ENCODE measurements around the gene CLEC18B.
"Not testable (repeated sequence)": the region's sequence is repeated elsewhere in the genome, so short reads cannot be mapped to it uniquely, and the experiment has no call there.

CLEC18B gene

DNA sequence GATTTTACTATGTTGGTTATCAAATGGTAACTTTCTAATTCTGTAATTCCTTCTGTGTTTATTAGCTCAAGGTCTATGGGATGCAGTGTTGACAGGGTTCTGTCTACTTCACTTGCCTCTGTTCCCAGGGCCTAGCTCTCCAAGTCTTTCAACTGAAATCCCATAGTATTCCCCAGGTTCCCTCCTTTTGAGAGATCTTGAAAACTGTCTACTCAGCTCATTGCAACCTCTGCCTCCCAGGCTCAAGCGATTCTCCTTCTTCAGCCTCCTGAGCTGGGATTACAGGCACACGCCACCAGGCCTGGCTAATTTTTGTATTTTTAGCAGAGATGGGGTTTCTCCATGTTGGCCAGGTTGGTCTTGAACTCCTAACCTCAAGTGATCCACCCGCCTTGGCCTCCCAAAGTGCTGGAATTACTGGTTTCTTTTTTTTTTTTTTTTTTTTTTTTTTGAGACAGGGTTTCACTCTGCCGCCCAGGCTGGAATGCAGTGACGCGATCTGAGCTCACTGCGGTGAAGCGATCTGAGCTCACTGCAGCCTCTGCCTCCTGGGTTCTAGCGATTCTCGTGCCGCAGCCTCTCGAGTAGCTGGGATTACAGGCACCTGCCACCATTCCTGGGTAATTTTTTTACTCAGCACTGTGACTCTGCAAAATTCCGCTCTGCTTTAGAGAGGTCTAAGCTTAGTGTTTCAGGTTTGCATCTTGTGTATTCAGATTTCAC lies 22.5 kb upstream of the CLEC18B start:
- DNase-seq = not testable (repeated sequence)

DNA sequence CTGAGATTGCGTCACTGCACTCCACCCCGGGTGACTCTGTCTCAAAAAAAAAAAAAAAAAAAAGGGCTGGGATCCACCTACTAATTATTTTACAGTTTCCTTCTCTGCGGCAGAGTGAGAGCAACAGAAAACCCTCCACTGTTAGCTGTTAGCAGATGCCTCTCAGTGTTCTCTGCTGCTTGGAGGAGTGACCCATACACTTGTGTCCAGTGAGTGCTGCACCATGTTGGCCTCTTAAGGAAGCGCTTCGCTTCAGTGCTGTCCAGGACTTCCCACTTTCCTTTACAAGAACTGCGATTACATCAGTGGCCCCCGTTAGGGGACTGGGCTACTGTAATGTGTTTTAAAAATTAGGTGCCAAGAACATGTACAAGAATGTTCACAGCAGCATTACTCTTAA lies 18.4 kb upstream of the CLEC18B start:
- no peak for DNase-seq

DNA sequence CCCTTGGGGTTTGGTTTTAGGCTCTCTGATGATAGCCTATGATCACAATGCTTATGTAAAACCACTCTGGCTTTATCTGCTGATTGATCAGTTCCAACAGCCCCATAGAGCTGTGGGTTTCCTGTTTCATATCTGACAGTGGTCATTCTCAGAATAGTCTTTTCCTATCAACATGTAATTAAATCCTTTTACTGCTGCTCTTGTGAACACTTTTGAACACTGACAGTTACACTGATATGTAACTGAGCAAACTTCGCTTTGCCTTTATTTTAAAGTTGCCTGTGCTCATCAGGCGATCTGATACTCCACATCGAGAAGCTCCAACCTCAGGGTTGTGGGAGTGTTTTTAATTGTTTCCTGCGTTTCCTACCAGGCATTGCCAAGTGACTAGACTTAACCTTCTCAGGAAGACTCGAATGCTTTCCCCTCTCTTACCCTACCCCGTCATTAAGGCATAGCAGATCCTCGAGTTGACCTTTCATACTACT lies 17.3 kb upstream of the CLEC18B start:
- no peak for DNase-seq

DNA sequence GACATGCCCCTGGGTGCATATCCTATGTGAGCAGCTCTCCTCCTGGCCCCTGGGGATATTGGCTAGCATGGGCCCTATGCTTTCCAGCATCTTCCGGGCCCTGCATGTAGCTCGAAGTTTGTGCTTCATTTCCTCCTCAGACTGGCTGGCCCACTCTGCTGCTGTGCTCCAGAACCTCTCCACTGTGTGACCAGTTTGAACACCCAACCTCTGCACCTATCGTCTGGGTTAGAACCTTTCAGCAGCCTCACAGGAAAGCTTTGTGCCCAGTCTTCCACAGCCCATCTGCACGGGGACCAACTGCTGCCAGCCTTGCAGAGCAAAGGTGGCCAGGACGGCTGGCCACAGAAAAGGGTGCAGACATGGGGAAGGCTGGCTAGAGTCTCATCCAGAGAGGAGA lies 10.2 kb upstream of the CLEC18B start:
- DNase-seq = no peak

DNA sequence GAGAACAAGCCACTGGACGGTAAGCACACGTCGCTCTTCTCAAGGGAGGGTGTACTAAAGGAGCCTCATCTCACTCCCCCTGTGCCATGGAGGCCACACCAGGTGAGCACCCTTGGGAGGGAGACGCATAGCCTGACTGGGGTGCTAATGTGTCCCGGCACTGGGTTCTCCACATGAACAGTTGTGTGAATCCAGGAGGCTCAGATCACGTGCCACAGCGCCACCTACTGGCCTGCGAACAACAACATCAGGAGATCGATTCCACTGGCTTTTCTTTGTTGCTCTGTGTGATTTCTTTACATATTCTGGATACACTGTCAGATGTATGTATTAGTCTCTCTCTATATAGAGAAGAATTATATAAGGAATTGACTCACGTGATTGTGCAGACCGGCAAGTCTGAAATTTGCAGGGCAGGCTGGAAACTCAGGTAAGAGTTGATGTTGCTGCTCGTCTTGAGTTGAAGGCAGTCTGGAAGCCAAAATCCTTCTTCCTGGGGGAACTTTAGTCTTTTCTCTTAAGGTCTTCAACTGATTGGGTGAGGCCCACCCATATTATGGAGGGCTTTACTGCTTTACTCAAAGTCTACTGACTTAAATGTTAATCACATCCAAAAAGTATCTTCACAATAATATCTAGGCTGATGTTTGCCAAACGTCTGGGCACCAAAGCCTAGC lies 8.9 kb upstream of the CLEC18B start:
- not testable (repeated sequence) for DNase-seq

DNA sequence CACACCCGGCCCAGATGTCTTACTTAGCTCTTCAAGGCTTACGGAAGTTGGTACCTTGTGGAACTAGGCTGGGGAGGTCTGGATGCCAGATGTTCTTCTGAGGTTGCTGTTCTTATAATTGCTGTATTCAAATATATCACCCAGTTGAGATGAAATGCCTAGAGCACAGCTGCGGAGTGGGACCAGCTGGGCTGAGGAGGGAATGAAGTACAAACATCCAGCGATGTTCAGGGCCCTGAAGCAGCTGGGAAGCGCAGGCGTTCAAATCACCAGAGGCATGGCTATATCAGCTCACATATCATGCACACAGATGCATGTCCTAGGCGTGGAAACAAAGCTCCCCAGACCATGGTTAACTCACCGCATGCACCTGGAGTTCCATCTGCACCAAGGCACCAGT lies 7.2 kb upstream of the CLEC18B start:
- DNase-seq = not testable (repeated sequence)

DNA sequence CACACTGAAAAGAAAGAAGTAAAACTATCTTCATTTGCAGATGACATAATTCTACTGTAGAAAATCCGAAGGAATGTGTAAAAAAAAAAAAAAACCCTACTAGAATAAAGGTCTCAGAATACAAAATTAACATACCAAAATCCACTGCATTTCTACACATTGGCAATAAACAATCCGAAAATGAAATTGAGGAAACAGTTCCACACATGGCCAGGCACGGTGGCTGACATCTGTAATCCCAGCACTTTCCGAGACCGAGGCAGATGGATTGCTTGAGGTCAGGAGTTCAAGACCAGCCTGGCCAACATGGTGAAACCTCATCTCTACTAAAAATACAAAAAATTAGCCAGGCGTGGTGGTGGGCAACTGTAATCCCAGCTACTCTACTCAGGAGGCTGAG lies 4.5 kb upstream of the CLEC18B start:
- not testable (repeated sequence) for DNase-seq

DNA sequence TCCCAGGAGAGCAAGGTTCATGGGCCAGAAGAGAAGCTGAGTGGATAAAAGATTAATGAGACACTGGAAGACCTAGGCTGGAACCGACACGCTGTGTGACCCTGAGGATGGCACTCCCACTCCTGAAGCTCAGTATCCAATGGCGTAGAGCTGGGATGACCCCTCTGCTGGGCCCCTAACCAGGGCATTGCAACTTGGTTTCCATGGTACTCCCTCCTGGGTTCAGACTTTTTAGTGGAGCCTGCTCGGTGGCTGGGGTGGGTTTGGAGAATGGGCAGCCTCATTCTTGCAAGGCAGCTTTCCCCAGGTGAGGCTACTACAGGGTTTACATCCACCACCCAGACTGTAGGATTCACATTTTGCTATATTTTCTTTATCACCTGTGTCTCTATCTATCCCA lies 2.4 kb upstream of the CLEC18B start:
- DNase-seq = not testable (repeated sequence)

DNA sequence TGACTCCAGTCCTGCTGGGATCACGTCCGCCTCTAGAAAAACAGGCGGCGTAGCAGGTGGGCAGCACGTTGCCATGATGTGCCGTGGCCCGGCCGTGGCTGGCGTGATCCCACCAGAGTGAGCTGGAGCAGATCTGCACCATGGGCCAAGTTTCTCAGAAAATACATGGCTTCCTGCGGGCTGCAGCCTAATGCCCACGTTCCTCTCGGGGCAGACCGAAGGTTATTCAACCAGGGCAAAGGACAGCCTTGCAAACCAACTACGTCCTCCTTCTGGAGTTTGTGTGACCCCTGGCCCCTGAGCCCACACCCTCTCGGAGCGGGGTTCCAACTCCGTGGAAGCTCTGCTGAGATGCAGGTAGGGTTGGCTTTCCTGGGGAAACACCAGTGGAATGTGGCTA lies 808 bp upstream of the CLEC18B start:
- DNase-seq = not testable (repeated sequence)

DNA sequence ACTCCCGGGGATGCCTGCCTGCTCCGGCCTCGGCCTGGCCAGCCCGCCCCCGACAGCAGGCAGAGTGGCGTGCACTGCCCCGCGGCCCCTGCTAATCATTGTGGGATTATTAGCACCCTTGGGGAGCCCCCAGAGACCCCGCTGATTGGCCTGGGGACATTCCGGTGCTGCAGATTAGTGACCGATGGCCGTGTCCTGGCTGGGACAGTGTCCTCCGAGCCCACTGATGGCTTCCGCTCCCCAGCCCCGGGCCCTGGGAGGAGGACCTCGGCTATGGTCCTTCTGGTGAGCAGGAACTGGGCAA lies 156 bp upstream of the CLEC18B start:
- not testable (repeated sequence) for DNase-seq

DNA sequence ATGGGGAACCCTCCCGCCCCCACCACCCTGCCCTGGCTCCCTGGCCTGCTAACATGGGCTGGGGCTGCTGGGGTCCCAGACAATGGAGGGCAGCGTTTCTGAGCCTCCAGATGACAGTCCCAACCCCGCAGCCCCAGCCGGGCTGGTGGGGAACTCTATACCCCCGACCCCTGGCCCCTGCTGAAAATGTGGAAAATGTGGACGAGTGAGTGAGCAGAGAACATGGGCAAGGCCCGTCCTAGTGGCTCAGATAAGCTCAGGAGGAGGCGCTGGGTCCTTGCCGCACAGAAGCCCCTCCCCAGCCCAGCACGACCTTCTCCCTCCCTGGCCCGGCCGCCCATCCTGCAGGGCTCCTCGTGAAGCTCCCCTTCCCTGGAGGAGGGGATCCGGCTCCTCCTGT lies 1.5 kb downstream of the CLEC18B start:
- DNase-seq = not testable (repeated sequence)

DNA sequence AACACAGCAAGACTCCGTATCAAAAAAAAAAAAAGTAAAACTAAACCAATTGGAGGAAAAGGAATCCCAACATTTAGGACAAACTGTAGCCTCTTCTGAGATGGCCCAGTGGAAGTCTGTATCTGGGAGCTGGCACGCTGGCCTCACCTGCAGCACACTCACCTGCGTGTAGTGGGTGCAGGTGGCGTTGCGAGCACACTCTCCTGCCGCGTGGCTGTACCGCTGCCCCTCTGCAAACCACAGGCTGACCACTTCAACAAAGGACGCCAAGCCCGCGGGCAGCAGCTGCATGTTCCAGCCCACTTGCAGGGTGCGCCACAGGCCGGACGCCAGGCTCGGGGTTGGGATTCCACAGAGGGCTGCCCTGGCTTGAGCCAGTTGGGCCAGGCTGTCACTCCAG lies 3.4 kb downstream of the CLEC18B start:
- DNase-seq = not testable (repeated sequence)

DNA sequence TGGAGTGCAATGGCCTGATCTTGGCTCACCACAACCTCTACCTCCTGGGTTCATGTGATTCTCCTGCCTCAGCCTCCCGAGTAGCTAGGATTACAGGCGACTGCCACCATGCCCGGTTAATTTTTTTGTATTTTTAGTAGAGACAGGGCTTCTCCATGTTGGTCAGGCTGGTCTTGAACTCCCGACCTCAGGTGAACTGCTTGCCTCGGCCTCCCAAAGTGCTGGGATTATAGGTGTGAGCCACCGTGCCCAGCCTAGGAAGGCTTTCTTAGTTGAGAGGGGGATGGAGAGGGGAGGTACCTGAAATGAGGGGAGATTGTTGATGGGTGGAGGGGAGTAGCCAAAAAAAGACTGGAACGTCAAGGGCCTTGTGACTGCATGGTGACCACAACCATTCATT lies 7.4 kb downstream of the CLEC18B start:
- DNase-seq = not testable (repeated sequence)

DNA sequence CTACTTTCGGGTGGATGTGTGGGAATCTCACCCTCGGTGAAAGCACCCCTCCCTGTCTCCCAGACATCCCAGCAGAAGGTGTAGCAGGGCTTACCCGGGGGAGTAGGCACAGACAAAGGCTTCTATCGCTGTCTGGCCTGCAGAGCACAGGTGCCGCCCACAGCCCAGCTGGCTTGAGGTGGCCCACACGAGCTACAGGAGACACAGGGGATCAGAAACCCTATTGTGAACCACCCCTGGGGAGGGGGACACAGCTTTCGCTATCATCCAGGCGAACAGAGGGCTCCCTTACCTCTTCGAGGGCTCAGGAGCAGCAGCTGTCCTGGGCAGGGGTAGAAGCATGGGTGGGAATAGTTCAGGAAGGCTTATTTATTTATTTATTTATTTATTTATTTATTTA lies 7.8 kb downstream of the CLEC18B start:
- not testable (repeated sequence) for DNase-seq

DNA sequence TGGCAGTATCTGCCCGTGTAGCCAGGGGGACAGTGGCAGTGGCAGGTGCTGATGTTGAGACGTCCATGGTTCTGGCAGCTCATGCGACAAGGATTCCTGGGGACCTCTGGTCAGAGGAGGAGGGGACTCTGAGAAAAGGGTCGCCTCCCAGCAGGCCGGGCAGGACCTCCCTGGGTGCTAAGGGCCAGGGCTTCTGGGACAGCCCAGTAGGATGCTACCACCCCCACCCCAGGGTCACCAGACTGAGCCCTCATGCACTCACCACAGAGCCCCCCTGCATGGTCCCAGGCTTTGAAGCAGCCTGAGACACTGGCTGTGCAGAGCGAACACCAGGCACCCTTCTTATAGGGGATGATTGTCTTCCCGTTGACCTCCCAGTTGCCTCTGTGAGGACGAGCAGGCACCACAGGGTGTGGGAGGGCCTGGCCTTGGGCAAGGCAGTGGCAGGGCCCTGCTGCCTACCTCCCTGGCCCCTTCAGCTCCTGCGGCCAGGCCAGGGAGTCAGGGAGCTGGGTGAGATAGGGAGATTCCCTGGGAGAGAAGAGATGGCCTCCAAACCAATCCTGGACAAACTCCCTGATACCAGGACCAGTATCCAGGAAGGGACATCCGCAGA lies 8.4 kb downstream of the CLEC18B start:
- DNase-seq = not testable (repeated sequence)

DNA sequence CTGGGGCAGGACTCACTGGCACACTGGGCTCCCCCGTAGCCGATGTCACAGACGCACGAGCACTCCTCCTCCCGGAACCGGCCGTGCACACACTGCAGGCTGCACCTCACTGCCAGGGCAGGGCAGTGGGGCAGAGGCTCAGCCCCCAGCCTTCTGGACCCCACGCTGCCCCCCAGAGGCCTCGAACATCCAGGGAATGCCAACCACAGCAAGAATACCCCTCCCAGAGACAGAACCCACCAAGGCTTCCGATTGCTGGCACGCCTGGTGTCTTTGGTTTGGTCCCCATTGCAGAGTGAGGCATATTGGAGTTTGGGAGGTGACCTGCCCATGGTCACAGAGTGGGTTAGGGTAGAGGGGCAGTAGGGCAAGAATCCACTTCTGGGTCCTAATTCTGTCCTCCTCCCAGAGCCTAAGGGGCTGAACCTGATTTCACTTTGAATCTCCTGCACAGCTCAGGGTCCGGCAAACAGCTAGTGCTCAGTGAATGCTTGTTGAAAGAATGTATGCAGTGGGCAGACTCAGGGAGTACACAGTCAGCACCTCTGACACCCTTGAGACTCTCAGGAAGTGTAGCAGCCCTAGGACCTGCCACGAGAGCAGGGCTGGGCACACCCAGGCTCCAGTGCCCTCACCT lies 9.0 kb downstream of the CLEC18B start:
- DNase-seq = not testable (repeated sequence)

DNA sequence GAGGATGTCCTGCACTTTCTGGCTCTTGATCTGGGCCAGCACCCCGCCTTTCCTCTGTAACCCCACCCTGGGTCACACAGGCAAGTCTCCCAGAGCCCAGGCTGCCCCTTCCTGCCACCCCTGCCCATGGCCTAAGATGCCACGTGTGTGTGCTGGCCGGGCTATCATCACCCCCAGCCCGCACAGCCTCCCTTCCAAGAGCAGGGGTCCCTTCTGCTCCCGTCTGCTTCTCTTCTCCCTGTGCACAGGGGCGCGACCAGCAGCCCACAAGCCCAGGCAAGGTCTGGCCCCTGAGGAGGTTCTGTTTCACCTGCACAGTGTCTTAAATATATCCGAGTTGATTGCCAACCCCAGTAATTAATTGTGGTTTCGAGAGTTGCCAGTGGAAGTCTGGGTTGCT lies 10.3 kb downstream of the CLEC18B start:
- not testable (repeated sequence) for DNase-seq

DNA sequence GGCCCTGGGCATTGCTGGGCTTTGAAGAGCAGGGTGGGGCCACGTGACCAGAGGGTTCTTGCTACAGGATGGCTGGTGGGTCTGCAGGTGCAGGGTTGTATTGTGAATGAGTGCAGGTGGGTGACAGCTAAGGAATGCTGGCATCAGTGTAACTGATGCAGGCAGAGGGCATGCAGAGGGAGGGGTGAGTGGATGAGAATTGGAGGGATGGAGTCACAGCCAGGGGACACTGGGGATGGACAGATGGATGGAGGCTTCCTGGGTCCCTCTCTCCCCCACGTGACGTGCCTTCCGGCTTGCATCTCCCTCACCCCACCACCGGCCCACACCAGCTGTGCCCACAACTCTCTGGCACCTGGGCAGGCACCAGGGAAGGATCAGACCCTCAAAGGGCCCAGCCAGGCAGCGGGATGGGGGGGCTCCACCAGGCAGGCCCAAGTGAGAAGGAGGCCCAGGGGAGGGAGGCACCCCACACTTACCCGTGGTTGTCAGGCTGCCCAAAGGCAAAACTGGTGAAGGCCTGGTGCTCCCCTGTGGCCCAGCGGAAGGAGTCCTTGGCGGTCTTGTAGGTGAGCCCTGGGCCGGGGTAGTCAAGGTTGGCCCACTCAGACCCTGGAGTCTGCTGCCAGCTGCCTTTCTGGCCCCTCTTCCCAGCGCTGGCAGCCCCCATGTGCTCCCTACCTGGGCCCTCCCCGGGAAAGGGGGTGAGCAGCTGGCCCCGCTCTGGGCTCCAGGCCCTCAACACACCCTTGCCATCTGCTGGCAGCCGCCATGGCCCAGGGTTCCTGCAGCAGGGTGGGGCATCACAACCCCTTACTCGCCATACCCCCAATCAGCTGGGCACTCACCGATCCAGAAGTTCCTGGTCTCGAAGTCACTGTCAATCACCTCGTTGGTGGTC lies 11.0 kb downstream of the CLEC18B start:
- not testable (repeated sequence) for DNase-seq

DNA sequence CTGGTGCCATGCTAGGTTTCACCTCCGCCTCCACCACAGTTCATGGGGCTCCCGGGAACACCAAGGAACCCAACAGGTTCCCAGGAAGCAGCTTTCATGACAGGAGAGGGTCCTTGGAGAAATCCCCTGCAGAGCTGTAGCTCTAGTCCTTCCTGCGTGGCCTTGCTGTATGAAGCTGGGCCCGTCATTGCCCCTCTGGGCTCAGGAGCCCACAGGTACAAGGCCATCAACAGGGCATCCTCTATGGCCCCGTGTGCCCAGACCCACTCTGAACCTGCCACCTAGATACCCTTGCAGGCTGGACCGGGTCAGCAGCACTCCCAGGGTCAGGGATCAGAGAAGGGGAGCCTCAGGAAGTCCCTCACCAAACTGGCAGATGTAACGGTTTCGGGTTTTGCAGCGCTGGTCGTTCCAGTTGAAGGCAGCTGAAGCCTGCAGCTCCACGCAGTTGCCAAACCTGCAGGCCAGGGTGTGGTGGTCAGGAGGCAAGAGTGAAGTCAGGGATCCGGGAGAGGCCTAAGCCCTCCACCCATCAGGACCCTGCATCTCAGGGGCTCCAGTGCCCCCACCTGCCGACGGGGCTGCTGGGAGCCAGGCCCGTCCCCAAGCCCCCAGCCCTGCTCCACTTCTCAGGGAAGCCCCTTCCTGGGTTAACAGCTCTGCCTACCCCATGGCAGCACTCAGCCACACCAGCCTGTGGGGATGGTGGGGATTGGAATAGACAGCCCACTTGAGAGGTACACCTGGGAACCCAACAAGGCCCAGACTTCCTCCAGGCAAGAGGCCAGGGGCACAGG lies 11.9 kb downstream of the CLEC18B start:
- not testable (repeated sequence) for DNase-seq

DNA sequence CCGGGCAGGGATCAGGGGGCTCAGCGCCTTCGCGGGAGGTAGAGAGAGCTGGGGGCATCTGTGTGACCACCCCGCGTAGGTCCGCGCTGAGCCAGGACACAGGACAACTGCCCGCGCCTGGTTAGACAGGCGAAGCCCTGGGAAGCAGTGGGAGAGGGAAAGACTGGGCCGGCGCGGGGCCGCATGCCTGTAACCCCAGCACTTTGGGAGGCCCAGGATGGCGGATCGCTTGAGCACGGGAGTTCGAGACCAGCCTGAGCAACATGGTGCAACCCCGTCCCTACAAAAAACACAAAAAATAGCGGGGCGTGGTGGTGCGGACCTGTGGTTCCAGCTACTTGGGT lies 13.9 kb downstream of the CLEC18B start:
- DNase-seq = not testable (repeated sequence)

DNA sequence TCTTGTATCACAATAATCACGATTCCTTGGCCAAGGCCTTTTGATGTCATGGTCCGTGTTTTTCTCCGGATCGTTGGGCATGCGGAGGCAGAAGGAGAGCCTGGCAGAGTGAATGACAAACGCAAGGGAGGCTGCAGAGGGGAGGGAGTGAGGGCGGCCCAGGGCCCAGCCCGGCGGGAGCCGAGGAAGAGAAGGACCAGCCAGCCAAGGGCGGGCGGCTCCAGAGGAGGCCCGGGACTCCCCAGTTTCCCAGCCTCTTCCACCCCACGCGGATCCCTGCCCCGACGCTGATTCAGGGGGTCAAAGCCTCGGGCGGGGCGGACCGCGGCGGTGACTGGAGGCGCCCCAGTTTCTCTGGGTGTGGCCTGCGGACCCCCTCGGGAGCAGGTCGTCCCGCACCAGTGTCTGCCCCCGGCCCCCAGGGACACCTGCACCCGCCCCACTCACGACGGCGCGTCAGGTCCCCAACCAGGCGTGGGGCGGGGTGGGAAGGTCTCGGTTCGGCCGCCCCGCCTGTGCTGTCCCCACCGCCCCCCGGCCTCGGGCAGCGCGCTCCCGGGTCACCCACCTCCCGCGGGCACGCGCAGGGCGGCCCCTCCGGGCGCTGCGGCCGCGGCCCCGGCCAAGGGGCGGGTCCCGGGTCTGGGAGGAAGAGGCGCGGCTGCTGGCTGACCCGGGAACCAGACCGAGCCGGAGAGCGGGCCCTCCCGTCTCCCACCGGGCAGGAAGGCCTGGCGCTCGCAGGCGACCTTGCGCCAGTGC lies 14.5 kb downstream of the CLEC18B start:
- DNase-seq = not testable (repeated sequence)

Data from NCI-H2029 treated with DMSO at 0.1 percent for 48 hours (cell line).